HG03571 (cell line): ENCODE data around the gene IGSF6.
"Not testable (repeated sequence)": the region's sequence is repeated elsewhere in the genome, so short reads cannot be mapped to it uniquely, and the experiment has no call there.

Source experiments
- ATAC-seq: cut with Tn5 transposase; IDR thresholded peaks from one replicate; pipeline ENCODE4 v1.9.1; 2021; ENCODE audit not compliant: unreplicated experiment

Gene IGSF6

DNA sequence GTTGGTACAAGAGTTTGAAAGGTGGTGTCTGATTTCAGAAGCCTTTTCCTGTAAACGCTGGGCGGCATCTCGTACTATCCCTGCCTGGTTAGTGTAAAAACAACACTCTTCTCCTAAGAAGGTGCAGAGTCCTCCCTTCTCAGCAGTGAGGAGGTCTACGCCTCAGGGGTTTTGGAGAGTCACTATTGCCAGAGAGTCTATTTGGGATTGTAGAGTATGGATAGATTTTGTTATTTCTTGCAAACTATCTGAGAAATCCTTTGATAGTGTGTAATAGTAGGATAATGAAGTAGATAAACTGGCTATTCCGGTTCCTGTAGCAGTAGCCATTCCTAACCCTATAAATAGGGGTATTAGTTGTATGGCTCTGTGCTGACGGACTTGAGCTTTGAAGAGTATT is 21.5 kb downstream of the IGSF6 start:
- ATAC-seq = not testable (repeated sequence)

DNA sequence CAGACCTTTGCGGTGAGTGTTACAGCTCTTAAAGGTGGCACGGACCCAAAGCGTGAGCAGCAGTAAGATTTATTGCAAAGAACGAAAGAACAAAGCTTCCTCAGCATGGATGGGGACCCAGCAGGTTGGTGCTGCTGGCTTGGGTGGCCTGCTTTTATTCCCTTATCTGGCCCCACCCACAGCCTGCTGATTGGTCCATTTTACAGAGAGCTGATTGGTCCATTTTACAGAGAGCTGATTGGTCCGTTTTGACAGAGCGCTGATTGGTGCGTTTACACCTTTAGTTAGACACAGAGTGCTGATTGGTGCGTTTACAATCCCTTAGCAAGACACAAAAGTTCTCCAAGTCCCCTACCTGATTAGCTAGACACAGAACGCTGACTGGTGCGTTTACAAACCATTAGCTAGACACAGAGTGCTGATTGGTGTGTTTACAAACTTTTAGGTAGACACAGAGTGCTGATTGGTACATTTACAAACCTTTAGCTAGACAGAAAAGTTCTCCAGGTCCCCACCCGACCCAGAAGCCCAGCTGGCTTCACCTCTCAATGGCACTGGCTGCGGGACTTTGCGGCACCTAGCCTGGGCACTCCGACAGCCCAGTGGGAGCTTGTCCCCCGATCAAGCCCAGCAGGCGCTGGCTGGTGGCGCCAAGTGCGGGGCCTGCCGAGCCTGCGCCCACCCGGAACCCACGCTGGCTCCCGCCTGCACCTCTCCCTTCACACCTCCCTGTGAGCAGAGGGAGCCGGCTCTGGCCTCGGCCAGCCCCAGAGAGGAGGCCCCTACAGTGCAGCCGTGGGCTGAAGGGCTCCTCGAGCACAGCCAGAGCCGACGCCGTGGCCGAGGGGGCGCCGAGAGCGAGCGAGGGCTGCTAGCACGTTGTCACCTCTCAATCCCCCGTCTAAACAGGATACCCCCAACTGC is 22.5 kb downstream of the IGSF6 start:
- not testable (repeated sequence) for ATAC-seq

DNA sequence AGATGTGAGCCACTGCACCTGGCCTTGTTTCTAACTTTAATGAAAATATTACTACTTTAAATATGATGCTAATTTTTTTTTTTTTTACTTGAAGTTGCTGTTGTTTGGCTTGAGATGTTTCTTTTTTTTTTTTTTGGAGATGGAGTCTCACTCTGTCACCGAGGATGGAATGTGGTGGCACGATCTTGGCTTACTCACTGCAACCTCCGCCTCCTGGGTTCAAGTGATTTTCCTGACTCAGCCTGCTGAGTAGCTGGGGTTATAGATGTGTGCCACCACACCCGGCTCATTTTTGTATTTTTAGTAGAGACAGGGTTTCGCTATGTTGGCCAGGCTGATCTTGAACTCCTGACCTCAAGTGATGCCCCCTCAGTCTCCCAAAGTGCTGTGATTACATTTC is 23.6 kb downstream of the IGSF6 start:
- no peak for ATAC-seq

GRCh38 chr16:21628121-21628726 is 24.2 kb downstream of the IGSF6 start:
- no peak for ATAC-seq

DNA sequence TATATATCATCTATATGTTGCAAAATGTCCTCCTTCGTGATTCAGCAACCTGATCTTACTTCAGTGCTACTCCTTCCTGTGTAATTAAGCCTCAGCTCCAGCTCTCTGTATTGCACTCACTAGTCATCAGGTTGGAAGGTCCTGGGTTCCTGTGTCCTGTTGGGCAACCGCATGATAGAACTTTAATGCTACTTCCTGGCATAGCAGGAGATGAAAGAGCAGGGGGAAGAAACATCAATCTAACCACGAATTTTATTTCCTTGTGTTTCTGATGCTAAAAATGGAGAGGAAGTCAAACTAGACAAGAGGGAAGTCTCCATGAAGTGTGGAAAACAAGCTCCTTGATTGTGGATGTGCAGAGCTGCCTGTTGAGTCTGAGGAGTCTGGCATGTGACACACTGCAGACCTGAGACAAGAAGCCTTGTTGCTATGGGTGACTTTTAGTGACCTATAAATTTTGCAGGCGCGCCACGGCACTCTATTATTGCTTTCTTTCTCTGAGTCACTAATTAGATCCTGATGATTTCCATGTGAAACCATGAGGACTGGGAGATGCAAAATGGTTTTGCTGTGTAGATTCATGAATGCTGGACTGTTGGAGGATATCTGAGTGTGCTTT is 25.6 kb downstream of the IGSF6 start:
- no peak for ATAC-seq

- ATAC-seq = no peak
These were observed 27.4 kb downstream of the IGSF6 start for GRCh38 chr16:21625026-21625425.

DNA sequence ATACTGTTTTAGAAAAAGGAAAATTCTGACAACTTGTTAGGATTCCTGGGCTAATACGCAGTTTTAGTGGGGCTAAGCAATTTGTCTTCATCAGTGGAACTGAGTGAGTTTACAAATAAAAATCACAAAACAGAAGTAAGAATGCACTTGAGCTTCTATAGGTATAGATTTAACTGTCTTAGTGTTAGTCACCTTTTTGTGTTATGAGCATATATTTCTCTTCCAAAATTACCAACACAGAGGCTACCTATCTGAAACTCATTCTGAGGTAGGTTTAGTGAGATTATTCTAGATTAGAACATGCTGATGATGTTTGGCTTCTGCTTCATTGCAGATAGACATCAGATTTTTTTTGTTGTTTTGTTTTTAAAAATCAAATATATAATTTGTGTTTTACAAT is 29.9 kb downstream of the IGSF6 start:
- no peak for ATAC-seq

DNA sequence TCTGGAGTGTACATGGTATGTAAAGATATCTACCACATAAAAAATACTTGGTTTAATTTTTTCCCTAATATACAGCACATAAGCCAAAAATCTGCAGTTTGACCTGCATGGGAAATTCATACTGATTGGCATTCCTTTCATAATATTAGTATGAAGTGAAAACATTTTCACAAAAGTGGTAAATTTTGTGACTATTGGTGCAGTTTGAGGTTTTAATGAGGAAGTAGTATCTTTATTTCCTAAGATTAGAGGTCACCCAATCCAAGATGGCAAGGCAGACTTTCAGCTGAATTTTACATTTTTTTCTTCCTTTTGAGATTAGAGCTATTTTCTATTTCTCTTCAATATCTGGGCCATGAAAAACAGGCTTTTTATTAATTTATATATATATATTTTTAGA is 31.8 kb downstream of the IGSF6 start:
- ATAC-seq = no peak

DNA sequence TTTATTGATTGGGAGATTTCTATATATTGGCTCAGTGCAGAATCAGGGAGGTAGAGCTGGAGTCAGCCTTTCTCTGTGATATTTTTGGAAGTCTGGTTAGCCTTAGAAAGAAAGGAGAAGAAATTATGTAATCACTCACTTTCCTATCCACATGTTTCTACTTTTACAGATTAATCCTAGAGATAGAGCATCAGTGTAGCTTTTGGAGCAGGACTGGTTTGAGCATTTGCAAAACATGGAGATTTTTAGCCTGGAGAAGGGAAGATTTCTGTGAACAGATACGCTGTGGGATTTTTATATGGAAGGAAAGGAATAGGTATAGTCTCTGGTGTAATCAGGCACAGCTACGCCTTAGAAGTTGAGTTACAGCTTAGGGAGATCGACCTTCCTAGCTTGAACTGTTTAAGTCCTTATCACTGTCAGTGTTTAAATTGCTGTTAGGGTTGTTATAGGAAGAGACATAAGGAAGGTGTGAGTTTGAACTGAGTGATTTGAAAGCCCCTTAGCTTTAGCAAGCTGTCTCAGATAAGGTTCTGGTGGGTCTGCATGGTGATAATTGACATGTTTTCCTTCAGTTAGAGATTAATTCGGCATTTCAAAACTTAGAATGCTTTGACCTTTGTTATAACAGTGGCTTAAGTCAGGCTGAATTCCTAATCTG is 32.5 kb downstream of the IGSF6 start:
- no peak for ATAC-seq

- ATAC-seq = no peak
These were observed 34.1 kb downstream of the IGSF6 start for GRCh38 chr16:21618281-21618680.

DNA sequence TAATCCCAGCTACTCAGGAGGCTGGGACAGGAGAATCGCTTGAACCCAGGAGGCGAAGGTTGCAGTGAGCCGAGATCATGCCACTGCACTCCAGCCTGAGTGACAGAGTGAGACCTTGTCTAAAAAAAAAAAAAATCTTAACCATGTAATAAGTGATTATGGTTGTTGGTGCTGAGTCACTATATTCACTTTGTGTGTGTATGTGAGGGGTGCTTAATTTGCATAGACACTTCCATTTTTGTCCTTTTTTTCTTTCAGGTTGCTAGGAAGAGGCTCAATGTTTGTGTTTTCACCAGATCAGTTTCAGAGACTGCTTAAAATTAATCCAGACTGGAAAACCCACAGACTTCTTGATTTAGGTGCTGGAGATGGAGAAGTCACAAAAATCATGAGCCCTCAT is 34.8 kb downstream of the IGSF6 start:
- no peak for ATAC-seq

- ATAC-seq = no peak
These were observed 37.5 kb downstream of the IGSF6 start for GRCh38 chr16:21614896-21615295.

DNA sequence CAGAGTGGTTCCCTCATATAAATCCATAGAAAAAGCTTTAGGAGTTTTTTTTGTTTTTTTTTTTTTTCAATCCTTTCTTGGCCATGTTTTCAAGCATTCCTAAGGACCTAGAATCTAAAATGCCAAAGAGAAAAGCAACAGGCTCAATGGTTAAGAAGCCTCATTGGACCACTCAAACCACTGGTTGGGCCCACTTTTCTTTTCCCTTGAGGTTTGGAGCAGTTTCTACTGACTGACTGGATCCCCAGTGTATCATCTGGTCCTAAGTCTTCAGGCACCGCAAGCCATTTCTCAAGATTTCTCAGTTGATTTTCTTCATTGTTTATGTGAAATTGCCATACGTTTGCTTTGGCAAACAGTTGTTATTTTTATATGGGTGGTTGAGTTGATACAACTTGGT is 38.6 kb downstream of the IGSF6 start:
- ATAC-seq = no peak

DNA sequence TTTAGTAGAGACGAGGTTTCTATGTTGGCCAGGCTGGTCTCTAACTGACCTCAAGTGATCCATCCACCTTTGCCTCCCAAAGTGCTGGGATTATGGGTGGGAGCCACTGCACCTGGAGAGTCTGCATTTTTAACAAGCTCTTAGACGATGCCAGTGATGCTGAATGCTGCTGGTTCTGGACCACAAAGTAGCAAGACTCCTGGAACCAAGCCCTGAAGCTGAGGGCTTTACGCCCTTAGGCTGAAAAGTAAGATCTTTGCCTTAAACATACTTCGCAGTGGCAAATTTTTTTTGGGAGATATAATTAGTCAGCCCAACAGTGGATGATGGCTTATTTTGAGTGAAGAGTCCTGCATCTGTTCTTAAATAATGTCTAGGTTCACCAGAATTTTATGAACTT is 39.0 kb downstream of the IGSF6 start:
- ATAC-seq = no peak

DNA sequence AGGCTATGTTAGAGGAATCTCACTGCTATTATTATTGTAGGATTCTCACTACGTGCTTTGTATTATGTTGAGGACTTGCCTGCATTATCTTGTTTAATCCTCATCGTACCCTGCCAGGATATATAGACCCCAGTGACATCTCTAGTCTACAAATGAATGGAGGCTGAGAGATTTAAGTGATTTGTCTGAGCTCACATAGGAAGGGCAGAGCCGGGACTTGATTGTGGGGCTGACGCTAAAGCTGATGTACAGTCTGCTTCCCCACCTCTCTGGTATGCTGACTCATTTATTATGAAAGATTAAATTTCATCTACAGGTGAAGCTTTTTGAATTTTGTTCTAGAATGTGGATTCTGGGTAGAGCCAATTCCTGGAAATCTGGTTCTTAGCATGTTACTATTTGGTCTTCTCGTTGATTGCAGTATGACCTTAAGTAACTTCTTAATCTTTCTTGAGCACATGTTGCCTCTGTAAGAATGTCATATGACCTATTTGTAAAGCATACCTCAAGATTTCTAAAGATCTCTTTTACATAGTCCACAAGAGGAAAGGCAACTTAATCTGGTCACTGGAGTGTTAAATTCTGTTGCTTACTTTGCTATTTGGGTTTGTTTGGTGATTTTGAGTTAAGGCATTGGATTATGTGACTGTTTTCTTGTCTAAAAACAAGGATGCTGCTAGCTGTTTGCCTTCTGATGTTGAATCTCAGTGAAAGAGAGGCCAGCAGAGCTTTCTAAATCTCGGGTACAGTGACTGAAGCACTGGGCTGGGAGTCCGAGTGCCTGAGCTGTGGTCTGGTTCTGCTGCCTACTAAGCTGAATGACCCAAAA is 40.6 kb downstream of the IGSF6 start:
- no peak for ATAC-seq

DNA sequence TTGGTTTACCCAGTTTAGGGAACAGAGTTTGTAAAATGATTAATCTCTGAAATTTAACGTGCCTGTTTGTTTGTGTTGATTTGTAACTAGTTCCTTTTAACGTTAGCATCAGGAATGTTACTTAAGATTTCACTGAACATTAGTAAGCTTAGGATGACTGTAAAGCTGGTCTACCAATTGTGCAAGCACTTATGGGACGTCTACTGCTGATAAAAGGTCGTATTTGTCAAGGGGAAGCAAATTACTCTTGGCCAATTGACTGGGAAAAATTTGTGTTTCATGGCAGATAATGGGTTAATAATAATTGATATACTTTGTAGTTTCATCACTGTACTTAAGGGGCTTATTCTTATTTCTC is 41.2 kb downstream of the IGSF6 start:
- ATAC-seq = no peak

DNA sequence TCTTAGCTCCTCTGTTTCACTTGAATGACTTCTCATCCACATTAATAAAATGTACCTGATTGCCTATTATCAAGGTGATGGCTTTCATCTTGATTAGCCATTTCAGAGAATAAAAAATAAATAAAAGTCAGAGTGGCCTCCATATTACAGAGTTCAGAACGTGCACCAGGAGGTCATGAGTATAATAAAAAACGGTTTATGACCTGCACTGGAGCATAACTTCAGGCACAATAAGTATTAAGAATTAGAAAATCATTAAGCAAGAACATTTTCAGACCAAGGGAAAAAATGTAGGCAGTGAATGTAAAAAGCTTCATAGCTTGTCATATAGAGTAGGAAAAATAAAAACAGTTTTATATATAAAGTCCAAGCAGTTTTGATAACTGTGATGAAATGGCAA is 41.6 kb downstream of the IGSF6 start:
- no peak for ATAC-seq

GRCh38 chr16:21610006-21610544 is 42.3 kb downstream of the IGSF6 start:
- ATAC-seq = no peak

DNA sequence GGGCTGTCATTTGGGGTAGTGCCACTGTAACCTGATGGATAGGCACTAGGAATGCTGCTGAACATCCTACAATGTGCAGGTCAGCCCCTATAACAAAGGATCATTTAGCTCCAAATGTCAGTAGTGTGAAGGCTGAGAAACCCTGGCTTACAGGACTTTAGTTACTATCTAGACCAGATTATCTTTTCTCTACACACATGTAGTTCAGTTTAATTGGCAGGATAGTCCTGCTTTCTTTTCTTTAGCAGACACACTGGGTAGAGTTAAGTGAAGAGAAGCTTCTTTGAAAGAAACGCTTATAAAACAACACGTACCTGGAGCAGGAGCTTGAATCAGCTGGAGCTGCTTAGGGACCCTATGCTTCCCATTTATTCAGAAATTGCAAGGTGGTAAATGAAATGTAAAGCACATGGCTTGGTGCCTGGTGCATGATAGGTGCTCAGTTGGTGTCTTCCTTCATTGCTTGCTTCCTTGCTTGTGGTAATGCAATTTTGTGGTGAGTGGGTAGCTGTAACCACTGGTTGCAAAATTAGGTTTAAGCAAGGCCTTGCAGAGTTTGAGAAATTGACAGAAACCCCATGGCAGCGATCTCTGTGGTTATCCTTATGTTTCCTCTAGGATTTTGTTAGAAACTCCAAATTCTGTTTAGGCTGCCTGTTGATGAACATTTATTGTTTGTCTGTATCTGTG is 43.6 kb downstream of the IGSF6 start:
- ATAC-seq = no peak

DNA sequence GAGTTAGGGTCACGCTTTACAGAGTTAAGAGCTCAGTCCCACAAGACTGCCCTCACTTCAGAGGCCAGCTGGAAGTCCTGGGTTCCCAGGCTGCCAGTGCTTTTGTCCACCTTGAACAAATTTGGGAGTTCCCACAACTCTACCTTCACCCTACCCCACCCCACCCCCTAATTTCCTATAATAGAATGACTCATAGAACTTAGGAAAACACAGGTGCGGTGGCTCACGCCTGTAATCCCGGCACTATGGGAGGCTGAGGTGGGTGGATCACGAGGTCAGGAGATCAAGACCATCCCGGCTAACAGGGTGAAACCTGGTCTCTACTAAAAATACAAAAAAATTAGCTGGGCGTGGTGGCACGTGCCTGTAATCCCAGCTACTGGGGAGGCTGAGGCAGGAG is 46.6 kb downstream of the IGSF6 start:
- not testable (repeated sequence) for ATAC-seq
